A172 (cell line): Measurements from ENCODE around the gene DPP10. TPM values are rescaled to one million over a fixed set of nuclear protein-coding genes. Genes with fewer than 3 reads are reported as not detected.

Experiments
- DNase-seq: peaks from one replicate; pipeline ENCODE4 v3.0.0-alpha.2; 2015; ENCODE audit warnings: low spot score
- total RNA-seq: library from RNA; depleted of rRNA; stranded (reverse); fragments of >200 nt; shearing (Covaris generic); gene quantifications from 2 replicates; pipeline ENCODE4 v1.2.3, GENCODE V29; 2014

Gene DPP10
- total RNA-seq, 1 experiment from 2014 or later: not detected

DNA sequence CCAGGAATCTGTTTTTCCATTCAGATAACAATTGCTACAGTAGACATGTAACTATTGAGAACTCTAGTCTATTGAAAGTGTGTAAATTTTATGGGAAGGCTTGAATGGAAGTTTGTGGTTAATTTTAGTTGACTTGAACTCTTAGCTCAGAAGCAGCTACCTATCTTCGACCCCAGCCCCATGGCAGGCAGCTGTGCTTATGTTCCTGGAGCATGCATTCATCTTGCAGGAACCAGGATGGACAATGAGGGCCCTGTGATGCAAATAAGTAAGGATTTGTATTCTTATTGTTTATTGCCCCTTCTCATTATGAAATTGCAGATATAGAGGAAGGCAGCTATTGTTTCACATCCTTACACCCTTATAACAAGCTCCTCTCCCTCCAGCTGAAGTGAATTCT lies 1252.2 kb downstream of the DPP10 start:
- no peak for DNase-seq

DNA sequence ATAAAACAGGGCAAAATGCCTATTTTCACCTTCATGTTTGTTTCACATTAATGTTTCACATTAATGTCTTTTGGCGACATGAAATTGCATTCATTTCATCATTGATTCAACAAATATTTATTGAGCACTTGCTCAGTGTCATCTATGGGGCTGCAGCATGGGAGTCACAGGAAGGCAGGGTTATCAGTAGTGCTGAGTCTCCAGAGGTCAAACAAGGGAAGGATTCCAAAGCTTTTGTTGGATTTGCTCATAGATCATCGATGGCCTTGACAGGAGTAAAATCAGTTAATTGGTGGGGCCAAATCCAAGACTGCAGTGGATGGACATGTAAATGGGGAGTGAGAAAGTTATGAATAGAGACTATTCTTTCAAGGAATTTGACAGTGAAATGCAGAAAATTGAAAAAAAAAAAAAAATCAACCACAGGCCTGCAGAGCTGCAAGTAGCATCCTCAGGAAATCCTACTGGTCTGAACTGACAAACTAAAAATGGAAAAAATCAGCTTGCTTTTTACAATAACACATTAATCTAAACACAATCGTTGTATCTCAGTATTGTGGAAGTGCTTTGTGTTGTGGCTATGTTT lies 1290.8 kb downstream of the DPP10 start:
- no peak for DNase-seq

DNA sequence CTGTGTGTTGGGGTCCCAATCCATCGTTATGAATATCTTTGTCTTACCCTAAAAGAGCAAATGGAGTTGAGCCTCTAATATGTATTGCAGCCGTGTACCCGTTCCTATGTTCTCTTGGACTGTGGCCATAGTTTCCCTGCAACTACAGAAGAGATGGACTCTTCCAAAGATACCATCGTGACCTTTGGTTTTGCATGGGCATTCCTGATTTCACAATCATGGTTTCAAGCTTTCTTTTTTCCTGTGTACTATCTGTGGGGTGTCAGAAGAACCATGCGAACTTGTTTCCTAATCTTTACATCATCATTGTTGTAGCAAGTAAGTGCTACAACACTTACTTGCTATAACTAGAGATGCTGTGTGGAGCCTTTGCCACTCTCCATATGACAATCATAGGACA lies 1295.7 kb downstream of the DPP10 start:
- DNase-seq: no peak

DNA sequence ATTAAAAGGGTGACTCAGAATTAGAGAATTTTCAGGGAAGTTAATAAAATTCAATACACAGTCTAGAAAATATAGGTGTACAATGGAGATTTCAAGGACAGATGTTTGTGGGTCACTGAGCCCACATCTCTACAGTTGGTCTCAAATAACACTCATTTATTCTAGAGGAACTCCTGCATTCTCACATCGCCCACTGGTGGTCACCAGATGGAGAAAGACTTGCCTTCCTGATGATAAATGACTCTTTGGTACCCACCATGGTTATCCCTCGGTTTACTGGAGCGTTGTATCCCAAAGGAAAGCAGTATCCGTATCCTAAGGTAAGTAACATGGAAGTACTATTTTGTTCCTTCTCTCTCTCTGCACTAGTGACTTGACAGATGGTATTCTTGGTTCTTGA lies 1297.1 kb downstream of the DPP10 start:
- DNase-seq: no peak

DNA sequence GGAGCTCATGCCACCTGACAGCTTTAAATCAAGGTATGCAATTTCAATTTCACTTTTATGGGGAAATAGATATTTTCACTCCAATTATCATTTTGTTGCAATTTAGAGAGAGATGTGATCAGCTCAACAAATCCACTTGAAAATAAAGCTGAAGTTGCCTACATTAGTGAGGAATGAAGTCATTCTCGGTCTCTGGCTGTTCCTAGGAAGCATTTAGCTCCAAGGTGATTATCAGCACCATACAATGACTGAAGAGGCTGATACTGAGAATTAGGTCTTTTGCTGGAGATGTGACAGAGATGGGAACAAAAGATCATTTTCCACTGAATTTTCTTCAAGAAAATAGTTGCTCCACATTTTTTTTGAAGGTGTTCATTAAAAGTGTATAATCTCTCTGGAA lies 1303.7 kb downstream of the DPP10 start:
- DNase-seq: no peak

DNA sequence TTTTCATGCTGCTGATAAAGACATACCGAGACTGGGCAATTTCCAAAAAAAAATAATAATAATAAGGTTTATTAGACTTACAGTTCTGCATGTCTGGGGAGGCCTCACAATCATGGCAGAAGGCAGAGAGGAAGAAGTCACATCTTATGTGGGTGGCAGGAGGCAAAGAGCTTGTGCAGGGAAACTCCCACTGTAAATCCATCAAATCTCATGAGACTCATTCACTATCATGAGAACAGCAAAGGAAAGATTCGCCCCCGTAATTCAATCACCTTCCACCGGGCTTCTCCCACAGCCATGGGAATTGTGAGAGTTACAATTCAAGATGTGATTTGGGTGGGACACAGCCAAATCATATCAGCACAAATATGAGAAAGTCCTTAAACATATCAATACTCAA lies 1314.8 kb downstream of the DPP10 start:
- DNase-seq: no peak

DNA sequence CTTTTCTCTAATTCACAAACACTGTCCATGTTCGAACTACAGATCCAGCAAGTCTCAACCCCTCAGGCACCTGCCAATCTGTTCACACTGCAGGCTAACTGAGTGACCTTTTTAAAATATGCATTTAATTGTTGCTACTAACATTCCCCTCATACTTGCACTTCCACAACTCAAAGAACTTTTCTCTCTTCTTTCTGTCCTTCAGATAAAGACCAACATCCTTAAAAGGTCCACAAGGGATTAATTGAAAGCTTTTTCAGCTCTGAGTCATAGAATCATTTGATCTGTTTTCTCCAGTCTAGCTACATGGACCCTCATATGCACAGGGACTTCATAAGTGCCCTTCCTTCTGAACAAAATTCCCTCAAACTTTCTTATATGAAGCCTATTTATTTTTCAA lies 1321.2 kb downstream of the DPP10 start:
- no peak for DNase-seq

DNA sequence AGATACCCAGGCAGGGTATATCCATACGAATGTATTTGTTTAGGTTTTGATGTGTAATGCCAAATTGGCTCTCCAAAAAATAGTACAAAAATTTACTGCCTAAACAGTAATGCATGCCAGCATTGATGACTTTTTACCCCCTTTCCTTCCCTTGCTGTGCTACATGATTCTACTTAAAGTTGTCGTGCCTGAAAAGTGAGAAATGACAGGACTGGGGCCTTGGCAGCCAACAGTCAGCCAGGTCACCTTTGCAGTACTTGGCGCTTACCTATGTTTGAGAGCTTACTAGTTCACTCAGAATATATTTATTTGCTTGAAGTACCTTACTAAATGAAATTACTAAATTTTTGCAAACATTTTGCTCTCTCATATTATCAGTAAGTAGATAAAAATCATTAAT lies 1329.1 kb downstream of the DPP10 start:
- no peak for DNase-seq

DNA sequence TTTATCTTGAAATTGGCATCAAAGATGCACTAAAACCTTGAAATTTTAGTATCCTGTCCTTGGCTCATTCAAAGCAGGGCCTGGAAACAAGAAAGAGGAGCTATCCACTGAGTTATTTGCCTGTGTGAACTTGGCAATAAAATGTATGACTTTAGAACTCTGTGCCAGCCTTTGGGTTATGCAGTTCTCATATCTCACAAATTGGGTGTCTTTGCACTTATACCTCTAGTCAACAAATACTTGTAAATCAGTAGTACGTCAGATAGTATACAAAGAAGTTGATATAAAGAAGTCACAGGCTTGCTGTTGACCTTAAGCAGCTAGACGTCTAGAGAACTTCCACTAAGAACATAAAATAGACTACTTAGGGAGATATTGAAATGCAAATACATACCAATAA lies 1331.9 kb downstream of the DPP10 start:
- no peak for DNase-seq

DNA sequence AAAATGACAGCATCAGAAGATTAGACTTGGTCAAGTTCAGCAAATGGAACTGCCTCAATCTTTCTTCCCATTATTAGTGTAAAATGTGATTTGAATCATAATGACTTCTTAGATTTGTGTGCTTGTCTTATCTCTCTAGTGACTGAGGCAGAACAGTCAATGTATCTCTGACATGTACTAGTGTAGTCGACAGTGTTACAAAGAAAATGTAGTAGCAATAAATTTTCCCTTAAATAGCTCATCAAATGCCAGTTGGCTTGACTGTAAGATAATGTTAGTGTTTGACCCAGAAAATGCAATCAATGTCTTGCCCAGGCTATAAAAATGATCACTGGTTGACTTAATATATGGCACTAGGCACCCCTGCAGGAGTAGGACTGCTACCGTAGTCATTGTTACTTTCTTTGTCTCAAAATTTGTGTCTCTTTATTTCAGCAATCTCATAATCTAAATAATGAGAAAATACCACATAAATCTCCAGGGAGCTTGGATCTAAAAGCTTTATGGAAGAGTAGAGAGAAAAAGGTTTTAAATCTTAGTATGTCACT lies 1336.7 kb downstream of the DPP10 start:
- no peak for DNase-seq

DNA sequence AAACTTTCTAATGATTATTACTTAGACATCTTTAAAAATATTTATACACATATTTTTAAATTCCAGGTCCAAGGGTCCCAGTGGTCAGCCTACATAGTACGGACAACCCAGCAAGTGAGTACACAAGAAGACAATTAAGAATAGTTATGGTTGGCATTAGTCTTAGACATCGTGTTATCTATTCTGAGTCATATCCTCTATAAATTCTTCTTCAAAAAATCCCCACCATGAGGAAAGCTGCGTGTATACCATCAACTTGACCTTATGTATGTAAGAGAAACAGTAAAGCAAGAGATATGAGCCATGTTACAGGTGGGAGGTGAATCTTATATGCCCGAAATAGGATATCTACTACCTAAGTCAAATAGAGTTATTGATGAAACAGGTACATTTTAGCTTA lies 1339.8 kb downstream of the DPP10 start:
- no peak for DNase-seq

DNA sequence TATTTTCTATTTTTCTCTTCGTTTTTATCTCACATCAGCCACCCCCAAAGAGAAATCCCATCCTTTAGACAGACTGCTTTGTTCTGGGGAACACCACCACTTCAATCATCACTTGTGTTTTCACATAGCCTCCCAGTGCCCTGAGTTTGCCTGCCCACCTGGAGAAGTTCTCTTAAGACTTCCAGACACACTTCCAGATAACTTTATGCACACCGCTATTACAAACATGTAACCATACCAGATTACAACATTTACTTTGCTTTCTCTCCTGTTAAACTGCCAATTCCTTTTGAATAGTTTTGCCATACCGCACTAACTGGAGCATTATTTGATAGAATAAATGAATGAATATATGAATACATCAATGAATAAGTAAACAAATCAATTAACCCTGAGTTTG lies 1353.6 kb downstream of the DPP10 start:
- DNase-seq: no peak

DNA sequence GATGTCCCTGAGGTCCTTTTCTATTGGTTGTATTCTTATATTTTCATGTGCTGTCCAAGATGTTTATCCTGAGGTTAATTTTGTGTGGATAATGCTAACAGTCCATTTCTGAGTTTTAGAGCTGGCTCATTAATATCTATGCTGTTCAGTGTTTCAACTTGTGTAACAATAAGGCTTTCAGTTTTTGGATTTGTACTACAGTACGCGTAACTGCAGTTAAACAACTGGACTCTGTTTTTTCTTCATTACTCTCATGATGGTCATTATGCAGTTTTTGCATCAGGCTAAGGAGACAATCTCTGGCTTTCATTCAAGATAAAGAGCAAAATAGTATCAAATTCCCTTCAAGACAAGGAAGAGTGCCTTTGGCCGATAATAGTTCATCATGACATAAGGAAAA lies 1364.8 kb downstream of the DPP10 start:
- DNase-seq: no peak

DNA sequence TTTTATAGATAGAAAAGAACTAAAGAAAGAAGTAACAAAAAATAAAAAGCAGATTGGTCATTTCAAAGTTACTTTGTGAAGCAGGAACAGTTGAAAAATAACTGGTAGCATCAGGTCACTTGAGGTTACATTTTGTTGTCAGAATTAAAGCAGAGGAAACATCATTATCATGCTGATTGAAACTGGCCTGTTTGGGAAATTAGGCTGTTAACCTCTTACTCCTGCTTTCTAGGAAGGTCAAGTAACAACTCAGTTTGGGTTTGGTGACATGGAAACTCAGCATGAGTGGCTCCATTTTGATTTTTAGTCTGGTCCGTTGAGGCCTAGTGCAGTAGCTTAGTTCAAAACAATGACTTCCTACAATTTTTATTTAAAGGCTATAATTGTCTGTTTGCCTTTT lies 1383.5 kb downstream of the DPP10 start:
- DNase-seq: no peak

DNA sequence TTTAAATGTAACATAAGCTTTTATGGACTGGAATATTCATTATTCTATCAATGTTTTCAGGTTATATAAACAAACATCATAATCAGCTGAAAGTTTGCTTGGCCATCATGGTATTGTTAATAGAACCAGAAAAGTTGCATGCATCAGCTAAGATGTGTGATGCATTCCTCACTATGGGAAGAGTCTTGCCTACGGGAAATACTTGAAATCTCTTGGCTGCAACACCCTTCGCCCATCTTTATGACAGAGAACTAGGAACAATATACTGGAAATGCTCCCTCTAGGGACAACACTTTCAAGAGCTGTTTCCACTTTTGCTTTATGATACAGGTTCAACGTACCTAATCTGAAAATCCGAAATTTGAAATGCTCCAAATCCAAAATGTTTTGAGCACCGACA lies 1390.8 kb downstream of the DPP10 start:
- DNase-seq: no peak

DNA sequence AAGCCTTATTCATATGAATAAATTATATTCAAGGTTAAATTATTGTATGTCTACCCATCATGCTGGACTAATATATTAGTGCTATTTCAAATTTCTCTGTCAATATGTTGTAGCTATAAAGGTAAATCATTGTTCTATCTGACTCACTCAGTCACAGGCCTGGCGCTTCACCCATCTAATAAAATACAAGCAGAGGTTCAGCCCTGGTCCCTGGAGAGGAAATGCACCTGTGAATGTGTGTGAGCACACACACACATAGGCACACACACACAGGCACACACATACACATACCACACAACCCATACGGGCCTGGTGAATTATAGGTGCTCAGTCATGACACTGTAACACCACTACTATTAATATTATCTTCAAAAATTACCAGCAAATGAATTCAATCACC lies 1396.1 kb downstream of the DPP10 start:
- no peak for DNase-seq

DNA sequence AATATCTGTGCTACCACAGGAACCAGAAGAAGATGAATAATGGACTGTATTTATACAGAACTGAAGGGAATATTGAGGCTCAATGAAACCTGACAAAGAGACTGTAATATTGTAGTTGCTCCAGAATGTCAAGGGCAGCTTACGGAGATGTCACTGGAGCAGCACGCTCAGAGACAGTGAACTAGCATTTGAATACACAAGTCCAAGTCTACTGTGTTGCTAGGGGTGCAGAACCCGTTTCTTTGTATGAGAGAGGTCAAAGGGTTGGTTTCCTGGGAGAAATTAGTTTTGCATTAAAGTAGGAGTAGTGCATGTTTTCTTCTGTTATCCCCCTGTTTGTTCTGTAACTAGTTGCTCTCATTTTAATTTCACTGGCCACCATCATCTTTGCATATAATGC lies 1399.9 kb downstream of the DPP10 start:
- DNase-seq: no peak

DNA sequence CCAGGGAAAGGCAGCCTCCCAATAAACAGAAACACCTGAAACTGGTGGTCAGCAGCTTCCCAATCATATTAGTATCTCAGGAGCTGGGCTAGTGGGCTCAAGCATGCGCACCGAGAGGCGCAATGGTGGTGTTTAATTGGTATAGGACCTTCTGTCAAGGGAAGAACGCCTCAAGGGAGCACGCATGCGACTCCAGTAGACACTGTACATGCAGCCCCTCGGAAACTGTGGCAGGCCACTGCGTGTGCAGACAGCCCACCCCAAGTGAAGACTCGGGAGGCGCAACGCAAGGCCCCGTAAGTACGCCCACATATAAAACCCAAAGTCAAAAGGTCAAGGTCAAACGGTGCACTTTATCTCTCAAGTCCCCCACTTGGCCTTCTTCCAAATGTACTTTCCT lies 1405.8 kb downstream of the DPP10 start:
- no peak for DNase-seq

DNA sequence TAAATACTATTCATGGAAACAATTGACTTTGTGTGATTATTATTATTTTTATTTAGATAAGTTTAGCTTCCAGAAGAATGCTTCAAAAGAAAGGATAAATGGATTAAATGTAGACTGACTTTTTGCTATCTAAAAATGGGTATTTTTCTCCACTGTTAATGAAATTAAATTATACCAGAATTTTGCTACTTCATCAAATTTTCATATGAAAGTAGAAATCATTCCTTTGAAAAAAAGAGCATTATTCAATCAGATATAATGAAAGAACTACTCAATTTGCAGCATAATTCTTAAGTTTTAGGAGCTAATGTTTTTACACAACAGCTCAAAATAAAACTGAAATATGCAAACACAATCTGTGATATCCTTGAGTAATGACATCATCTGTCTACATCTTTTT lies 1424.6 kb downstream of the DPP10 start:
- DNase-seq: no peak

DNA sequence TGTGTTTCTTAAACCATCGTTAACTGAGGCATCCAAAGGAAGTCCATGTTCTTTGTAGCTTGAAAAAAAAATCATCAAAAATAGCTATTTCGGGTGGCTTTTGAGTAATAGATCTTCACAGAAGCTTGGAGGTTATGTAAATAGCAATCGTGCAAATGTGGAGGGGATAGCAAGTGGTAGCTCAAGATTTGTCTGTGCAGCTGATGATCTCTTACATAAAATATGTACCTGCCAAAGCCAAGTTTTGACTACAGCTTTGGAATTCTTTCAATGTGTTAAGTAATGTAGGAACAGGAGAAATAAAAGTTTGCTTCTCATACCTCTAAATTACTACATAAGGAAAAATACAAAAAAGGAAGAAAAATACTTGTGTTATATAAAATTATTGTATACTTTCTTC lies 1432.0 kb downstream of the DPP10 start:
- DNase-seq: no peak

DNA sequence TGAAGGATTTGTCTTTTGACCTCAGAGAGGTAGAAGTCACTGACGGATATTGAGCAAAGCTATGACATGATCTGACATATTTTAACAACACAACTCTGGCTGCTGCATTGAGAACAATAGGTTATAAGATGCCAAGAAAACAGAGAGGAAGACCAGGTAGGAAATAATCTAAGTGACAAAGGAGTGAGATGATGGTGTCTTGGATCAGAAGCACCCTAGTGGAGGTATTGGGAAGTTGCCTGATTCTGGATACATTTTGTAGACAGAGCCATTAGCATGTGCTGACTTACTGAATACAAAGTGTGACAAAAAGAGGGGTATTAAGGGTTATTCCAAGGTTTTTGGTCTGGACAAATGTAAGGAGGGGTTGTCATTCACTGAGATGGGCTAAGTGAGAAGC lies 1438.1 kb downstream of the DPP10 start:
- DNase-seq: no peak

DNA sequence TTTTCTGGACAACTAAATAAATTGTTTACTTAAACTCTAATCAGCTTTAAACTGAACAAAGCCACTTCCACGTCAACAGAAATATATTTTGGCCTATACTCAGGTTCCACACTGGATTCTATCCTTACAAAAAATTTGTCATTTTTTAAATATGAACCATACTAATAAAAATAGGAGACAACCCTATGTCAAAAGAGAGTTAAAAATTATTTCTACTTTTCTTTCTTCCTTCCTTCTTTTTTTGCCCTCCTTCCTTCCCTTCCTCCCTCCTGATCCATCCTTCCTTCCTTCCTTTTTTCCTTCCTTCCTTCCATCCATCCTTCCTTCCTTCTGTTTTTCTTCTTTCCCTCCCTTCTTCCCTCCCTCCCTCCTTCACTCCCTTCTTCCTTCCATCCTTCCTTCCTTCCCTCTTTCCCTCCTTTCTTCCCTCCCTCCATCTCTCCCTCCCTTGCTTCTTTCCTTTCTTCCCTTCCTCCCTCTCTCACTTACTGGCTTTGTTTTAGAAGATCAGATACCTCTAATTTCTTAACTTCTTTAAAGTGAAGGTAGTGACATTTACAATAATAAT lies 1444.9 kb downstream of the DPP10 start:
- no peak for DNase-seq
